Naive thymus-derived CD8-positive, alpha-beta T cell (primary cell): Measurements from ENCODE around the gene CFAP54. TPM values are rescaled to one million over a fixed set of nuclear protein-coding genes. Genes with fewer than 3 reads are reported as not detected.
A peak's percentile ranks its signal among the peaks of the same experiment; 100 is the strongest.

ENCODE experiments used
- ATAC-seq, 2 donors: fragments of 150-1000 bp; cut with Tn5 transposase in 1 of 2; sonication (Bioruptor Pico), chemical (Tn5 transposase) in 1 of 2; 1 replicate in 1 of 2; 2 replicates in 1 of 2; pipeline ENCODE4 v1.10.0; 2021; ENCODE audit warnings: mild to moderate bottlenecking in 2 of 2, moderate library complexity in 2 of 2
- POLR2A ChIA-PET: fragments of 350-600 bp; sonication (Branson Sonifier 250); formaldehyde crosslinking; loops from one replicate; lab custom pipeline; 2021; ENCODE audit warnings: antibody characterized with exemption; lab: Charles Lee
- DNase-seq, 10 donors: peaks; one replicate each; pipeline versions ENCODE4 v3.0.0 to v3.0.0-alpha.2; 2020 to 2022
- H3K27ac Mint-ChIP-seq, 10 donors: one replicate each; pipeline ENCODE4 v1.8.0; 2020 to 2022; ENCODE audit warnings: mild to moderate bottlenecking in 10 of 10, mixed read lengths in 10 of 10, moderate library complexity in 4 of 10, inconsistent platforms in 1 of 10
- H3K27me3 Mint-ChIP-seq, 5 donors: one replicate each; pipeline ENCODE4 v1.8.0; 2021 to 2022; ENCODE audit warnings: mixed read lengths in 5 of 5
- H3K36me3 Mint-ChIP-seq, 3 donors: one replicate each; pipeline ENCODE4 v1.8.0; 2020 to 2022; ENCODE audit warnings: mixed read lengths in 3 of 3, mild to moderate bottlenecking in 2 of 3, inconsistent platforms in 1 of 3
- H3K4me1 Mint-ChIP-seq, 4 donors: one replicate each; pipeline ENCODE4 v1.8.0; 2021 to 2022; ENCODE audit warnings: mixed read lengths in 4 of 4
- H3K4me3 Mint-ChIP-seq, 10 donors: one replicate each; pipeline ENCODE4 v1.8.0; 2020 to 2022; ENCODE audit warnings: mild to moderate bottlenecking in 10 of 10, mixed read lengths in 10 of 10, moderate library complexity in 6 of 10, inconsistent platforms in 1 of 10
- H3K9me3 Mint-ChIP-seq, 9 donors: one replicate each; pipeline ENCODE4 v1.8.0; 2020 to 2022; ENCODE audit warnings: mixed read lengths in 9 of 9, mild to moderate bottlenecking in 3 of 9, inconsistent platforms in 1 of 9, moderate library complexity in 1 of 9
- polyA plus RNA-seq, 3 donors: library from polyadenylated mRNA; unstranded; fragments of 300-500 nt; fragmentation: Illumina TruSeq; gene quantifications; one replicate each; pipeline ENCODE4 v1.2.3, GENCODE V29; 2021
- total RNA-seq, 8 experiments: library from RNA in 2 of 8; stranded (reverse) in 2 of 8; gene quantifications; one replicate each; pipeline ENCODE4 v1.2.3 and lab custom pipeline; 2021 to 2026

The CFAP54 gene
- total and polyA plus RNA-seq, 5 experiments from 2014 or later: 0.49 to 0.82 TPM; not detected in 3

DNA sequence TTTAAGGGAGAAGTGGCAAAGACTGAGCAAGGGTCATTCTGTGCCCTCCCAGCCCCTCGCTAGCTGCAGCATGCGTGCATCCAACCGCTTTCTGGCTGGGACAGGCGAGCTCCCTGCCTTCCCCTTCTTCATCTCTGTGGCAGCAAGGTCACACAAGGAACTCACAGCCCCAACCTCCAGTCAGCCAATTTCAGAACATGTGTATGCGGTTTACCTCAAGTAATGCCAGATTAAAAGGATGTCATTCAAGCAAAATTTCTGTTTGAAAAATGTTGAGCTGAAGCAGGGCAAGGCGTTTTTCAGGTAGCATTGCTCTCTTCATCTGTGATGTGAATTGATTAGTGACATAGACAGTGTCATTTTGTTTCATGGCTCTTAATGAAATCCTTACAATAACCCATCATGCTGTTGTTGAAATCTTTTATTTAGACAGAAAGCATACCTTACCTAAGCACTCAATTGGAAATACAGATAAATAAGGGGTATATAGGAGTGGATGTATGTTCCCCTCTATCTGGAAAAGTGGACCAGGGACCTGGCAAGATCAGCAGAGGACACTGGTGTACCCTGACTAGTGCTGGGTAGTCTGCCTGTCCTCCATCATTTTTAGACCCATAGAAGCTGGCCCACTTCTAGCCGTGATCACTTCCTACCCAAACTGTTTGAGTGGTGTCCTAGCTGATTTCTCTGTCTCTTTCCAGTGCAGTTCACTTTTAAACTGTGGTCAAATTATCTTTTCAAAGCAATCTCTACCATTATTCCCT is 334.9 kb downstream of the CFAP54 start:
- Mint-ChIP-seq H3K4me1 (no peaks in the 10 kb centered on the region), H3K27me3 (peaks cover 0 to 12% (median 2%) of the 10 kb centered on the region in 5 donors), H3K9me3 (peaks cover 0 to 10% (median 2%) of the 10 kb centered on the region in 9 donors), H3K4me3 (no peak overlapping the region), H3K27ac (no peak overlapping the region), H3K36me3 (peaks cover 0 to 6% (median 4%) of the 10 kb centered on the region in 3 donors)
- POLR2A ChIA-PET: no interaction called here
- peak in 1 of 2 donors; percentile 47 for ATAC-seq
- DNase-seq: peak in 1 of 10 donors; percentile 6

DNA sequence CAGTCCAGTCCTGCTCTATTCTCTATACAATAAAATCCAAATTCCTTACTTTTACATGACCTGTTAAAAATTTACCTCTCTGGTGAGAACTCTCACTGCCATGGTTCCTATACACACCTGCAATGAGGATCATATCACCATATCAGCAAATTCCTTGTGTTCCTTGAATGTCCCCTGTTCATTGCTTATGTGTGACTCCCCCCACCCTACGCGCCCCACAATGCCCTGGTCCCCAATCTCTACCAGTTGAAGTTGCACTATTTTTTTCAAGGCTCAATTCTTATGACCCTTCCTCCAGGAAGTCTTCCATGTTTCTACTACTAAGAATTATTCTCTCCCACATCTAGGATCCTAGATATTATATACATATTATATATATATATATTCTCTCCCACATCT is 335.5 kb downstream of the CFAP54 start:
- no peak overlapping the region for H3K27ac Mint-ChIP-seq
- H3K4me1 Mint-ChIP-seq: no peaks in the 10 kb centered on the region
- POLR2A ChIA-PET: no interaction called here
- peaks cover 0 to 2% (median under 1%) of the 10 kb centered on the region in 3 donors for H3K36me3 Mint-ChIP-seq
- peaks cover 0 to 4% (median 0%) of the 10 kb centered on the region in 9 donors for H3K9me3 Mint-ChIP-seq
- DNase-seq (no peak), ATAC-seq (no peak)
- H3K27me3 Mint-ChIP-seq: peaks cover 0 to 7% (median under 1%) of the 10 kb centered on the region in 5 donors
- no peak overlapping the region for H3K4me3 Mint-ChIP-seq

DNA sequence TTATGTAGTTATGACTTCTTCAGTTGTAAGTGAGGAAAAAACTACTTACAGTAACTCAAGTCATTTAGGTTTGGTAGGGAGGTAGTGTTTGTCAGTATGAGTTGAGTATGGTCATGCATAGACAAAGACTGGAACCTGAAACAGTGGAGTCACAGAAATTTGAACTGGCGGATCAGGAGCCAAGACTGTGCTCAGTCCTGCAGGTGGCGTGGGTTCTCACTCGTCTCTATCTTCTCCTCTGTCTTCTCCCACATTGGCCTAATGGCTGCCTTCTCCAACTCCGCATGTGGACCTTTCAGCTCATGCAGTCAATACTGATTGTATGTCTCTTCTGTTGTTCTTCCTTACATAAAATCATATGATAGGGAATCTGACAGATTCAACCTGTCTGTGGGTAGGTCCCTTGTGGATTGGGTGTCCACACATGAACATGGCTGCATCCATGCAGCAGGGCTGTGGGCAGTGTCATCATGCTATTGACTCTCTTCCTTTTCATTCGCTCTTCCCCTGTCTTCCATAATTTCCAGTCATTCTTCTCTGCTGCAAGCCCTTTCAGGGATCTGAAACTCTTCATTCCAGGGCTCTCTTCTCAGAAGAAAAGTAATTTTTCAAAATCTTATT is 338.9 kb downstream of the CFAP54 start:
- no peak for DNase-seq
- peak in 1 of 2 donors; percentile 35 for ATAC-seq

DNA sequence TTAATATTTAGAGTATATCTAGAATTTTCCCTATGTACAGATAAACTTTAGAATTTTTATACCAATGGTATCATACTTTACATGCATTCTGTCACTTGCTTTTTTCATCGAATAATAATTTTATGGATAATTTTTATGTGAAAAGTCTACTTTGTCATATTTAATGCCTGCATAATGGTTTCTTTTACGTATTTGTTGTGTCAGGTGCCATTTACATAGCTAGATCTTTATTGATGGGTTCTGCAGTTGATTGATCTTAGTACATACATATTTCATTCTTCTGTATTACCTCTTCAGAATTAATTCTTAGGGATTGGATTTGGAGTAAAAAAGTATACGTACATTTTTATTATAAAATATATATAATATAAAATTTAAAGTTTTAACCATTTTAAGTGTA is 340.0 kb downstream of the CFAP54 start:
- ATAC-seq (no peak), DNase-seq (no peak)
- Mint-ChIP-seq H3K4me3 (no peak overlapping the region), H3K4me1 (peaks cover 0 to 2% (median 0%) of the 10 kb centered on the region in 4 donors), H3K36me3 (no peaks in the 10 kb centered on the region), H3K9me3 (no peaks in the 10 kb centered on the region), H3K27ac (no peak overlapping the region), H3K27me3 (peaks cover 0 to 4% (median 2%) of the 10 kb centered on the region in 5 donors)
- POLR2A ChIA-PET: no interaction called here

More for the DNA sequence above, 338.9 kb downstream of the CFAP54 start:
- no peaks in the 10 kb centered on the region for H3K4me1 Mint-ChIP-seq
- no peaks in the 10 kb centered on the region for H3K9me3 Mint-ChIP-seq
- no peak overlapping the region for H3K4me3 Mint-ChIP-seq
- H3K27ac Mint-ChIP-seq: no peak overlapping the region
- no peaks in the 10 kb centered on the region for H3K36me3 Mint-ChIP-seq
- no peaks in the 10 kb centered on the region for H3K27me3 Mint-ChIP-seq
- POLR2A ChIA-PET: no interaction called here

DNA sequence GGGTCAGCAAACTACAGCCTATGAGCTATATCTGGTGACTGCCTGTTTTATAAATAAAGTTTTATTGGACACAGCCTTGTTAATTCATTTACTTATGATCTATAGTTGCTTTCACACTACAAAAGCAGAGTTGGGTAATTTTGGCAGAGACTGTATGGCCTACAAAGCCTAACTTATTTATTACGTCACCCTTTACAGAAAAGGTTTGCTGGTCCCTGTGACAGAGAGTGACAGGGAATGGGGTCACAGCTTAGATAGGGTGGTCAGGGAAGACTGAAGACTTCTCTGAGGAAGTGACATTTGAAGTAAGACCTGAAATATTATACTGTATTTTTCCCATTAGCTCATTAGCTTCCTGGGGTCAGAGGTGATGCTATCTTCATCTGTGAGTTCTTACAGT is 342.0 kb downstream of the CFAP54 start:
- peaks cover 0 to 8% (median 4%) of the 10 kb centered on the region in 5 donors for H3K27me3 Mint-ChIP-seq
- no peaks in the 10 kb centered on the region for H3K36me3 Mint-ChIP-seq
- H3K27ac Mint-ChIP-seq: no peak overlapping the region
- POLR2A ChIA-PET: no interaction called here
- peaks cover 0 to 1% (median 0%) of the 10 kb centered on the region in 9 donors for H3K9me3 Mint-ChIP-seq
- H3K4me1 Mint-ChIP-seq: peaks cover 0 to 2% (median 0%) of the 10 kb centered on the region in 4 donors
- DNase-seq: no peak
- no peak for ATAC-seq
- no peak overlapping the region for H3K4me3 Mint-ChIP-seq

DNA sequence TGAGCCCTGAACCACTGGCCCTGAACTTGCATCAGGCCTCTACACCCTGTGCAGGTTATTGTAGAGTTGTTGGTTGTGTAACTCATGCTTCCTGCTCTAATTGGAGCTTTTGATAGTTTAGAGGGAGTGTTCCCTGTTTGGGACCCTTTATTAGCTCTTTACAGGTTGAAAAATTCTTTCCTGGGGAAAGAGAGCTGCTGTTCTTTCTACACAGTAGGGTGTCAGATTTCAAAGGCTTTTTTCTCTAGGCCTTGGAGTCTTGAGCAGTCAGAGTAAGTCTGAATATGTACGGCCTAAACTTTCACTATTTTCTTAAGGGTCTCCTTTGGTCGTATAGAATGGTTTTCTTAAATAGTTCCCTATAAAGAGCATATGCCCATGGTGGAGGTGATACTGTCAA is 356.9 kb downstream of the CFAP54 start:
- POLR2A ChIA-PET: no interaction called here
- no peak for DNase-seq
- H3K27me3 Mint-ChIP-seq: peaks cover 5 to 16% (median 10%) of the 10 kb centered on the region in 5 donors
- H3K27ac Mint-ChIP-seq: no peak overlapping the region
- H3K36me3 Mint-ChIP-seq: no peaks in the 10 kb centered on the region
- H3K4me3 Mint-ChIP-seq: no peak overlapping the region
- H3K9me3 Mint-ChIP-seq: no peaks in the 10 kb centered on the region
- H3K4me1 Mint-ChIP-seq: no peaks in the 10 kb centered on the region
- ATAC-seq: no peak

DNA sequence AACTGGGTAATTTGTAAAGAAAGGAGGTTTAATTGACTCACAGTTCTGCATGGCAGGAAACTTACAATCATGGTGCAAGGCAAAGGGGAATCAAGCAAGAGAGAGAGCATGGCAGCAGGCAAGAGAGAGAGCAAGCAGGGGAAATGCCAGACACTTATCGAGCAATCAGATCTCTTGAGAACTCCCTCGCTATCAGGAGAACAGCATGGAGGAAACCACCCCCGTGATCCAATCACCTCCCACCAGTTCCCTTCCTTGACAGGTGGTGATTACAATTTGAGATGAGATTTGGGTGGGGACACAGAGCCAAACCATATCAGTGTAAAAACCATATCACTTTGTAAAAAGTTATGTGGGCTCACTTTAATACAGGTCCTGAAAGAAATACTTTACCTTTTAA is 361.3 kb downstream of the CFAP54 start:
- H3K27ac Mint-ChIP-seq: no peak overlapping the region

DNA sequence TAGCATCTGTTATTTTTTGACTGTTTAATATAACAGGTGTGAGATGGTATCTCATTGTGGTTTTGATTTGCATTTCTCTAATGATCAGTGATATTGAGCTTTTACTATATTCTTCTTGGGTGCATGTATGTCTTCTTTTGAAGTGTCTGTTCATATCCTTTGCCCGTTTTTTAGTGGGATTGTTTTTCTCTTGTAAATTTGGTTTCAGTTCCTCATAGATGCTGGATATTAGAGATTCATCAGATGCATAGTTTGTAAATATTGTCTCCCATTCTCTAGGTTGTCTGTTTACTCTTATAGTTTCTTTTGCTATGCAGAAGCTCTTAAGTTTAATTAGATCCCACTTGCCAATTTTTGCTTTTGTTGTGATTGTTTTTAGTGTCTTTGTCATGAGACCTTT is 368.8 kb downstream of the CFAP54 start:
- H3K27me3 Mint-ChIP-seq: peaks cover 8 to 23% (median 15%) of the 10 kb centered on the region in 5 donors
- H3K4me3 Mint-ChIP-seq: no peak overlapping the region
- no peaks in the 10 kb centered on the region for H3K4me1 Mint-ChIP-seq
- H3K9me3 Mint-ChIP-seq: peaks cover 0 to 24% (median 8%) of the 10 kb centered on the region in 9 donors
- no peak overlapping the region for H3K27ac Mint-ChIP-seq
- DNase-seq (no peak), ATAC-seq (no peak)
- H3K36me3 Mint-ChIP-seq: peaks cover 0 to 15% (median 0%) of the 10 kb centered on the region in 3 donors
- POLR2A ChIA-PET: no interaction called here

More for the DNA sequence above, 361.3 kb downstream of the CFAP54 start:
- Mint-ChIP-seq H3K4me3 (no peak overlapping the region), H3K4me1 (no peaks in the 10 kb centered on the region), H3K27me3 (peaks cover 5 to 15% (median 9%) of the 10 kb centered on the region in 5 donors), H3K9me3 (peaks cover 0 to 5% (median 0%) of the 10 kb centered on the region in 9 donors), H3K36me3 (no peaks in the 10 kb centered on the region)
- ATAC-seq: no peak
- POLR2A ChIA-PET: no interaction called here
- no peak for DNase-seq

DNA sequence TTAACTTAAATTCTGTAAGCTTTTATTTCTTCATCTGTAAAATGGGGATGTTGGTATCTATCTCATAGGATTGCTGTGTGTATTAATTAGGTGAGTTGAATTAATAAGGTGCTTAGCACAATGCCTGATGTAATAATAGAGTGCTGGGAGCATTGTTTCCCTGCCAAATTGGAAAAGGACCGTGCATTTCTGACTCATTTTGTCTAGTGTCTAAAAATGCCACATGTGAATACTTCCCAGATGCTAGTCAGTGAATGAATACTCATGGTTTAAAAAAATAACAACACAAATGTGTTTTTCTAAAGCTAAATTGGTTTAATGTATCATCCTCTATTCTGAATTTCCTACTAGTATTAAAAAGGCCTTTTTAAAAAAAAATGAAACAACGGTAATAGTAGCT is 372.3 kb downstream of the CFAP54 start:
- no peak for DNase-seq
- peaks cover 0 to 10% (median 0%) of the 10 kb centered on the region in 3 donors for H3K36me3 Mint-ChIP-seq
- ATAC-seq: no peak
- H3K27ac Mint-ChIP-seq: no peak overlapping the region
- H3K9me3 Mint-ChIP-seq: peaks cover 0 to 15% (median 6%) of the 10 kb centered on the region in 9 donors
- H3K4me1 Mint-ChIP-seq: no peaks in the 10 kb centered on the region
- no peak overlapping the region for H3K4me3 Mint-ChIP-seq
- POLR2A ChIA-PET: no interaction called here
- peaks cover 10 to 29% (median 20%) of the 10 kb centered on the region in 5 donors for H3K27me3 Mint-ChIP-seq

DNA sequence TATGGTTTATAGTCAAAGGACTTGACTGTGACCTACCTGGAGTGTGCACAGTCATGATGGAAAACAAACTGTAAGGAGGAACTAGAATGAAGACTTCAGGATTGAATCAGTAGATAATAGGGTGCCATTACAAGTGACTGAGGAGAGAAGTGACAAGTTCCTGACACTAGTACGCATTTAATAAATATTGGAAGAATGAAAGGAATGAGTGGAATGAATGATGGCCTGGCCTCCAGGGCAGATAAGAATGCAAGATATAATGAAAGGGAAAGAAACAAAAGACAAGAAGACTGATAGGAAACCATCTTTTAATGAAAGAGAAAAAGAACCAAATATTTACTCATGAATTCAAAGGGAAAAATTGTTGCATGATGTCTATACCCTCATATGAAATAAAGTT is 372.9 kb downstream of the CFAP54 start:
- DNase-seq: no peak
- Mint-ChIP-seq H3K27me3 (peaks cover 10 to 32% (median 17%) of the 10 kb centered on the region in 5 donors), H3K27ac (no peak overlapping the region), H3K4me3 (no peak overlapping the region), H3K9me3 (peaks cover 0 to 11% (median 4%) of the 10 kb centered on the region in 9 donors), H3K36me3 (peaks cover 0 to 6% (median 0%) of the 10 kb centered on the region in 3 donors), H3K4me1 (no peaks in the 10 kb centered on the region)
- POLR2A ChIA-PET: no interaction called here
- no peak for ATAC-seq

DNA sequence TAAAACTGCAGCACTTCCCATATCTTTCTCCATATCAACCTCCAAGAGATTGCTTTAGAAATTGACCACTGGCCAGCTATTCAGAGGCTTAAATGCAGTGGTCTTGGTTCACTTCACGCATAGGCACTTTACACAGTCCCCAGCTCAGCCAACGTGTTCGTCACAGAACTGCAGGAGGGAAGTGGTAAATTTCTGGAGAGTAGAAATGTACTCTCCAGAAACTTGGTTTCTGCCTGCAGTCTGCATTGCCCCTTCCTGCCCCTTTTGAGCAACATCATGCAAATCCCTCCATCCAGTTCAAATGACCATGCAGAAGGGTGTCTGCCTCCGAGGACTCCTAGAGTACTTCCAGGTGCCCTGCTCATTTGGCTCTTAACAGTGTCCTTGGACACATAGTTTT is 375.0 kb downstream of the CFAP54 start:
- DNase-seq (no peak), ATAC-seq (no peak)
- no peaks in the 10 kb centered on the region for H3K9me3 Mint-ChIP-seq
- POLR2A ChIA-PET: no interaction called here
- H3K27ac Mint-ChIP-seq: no peak overlapping the region
- H3K36me3 Mint-ChIP-seq: no peaks in the 10 kb centered on the region
- peaks cover 10 to 40% (median 11%) of the 10 kb centered on the region in 5 donors for H3K27me3 Mint-ChIP-seq
- no peak overlapping the region for H3K4me3 Mint-ChIP-seq
- no peaks in the 10 kb centered on the region for H3K4me1 Mint-ChIP-seq

DNA sequence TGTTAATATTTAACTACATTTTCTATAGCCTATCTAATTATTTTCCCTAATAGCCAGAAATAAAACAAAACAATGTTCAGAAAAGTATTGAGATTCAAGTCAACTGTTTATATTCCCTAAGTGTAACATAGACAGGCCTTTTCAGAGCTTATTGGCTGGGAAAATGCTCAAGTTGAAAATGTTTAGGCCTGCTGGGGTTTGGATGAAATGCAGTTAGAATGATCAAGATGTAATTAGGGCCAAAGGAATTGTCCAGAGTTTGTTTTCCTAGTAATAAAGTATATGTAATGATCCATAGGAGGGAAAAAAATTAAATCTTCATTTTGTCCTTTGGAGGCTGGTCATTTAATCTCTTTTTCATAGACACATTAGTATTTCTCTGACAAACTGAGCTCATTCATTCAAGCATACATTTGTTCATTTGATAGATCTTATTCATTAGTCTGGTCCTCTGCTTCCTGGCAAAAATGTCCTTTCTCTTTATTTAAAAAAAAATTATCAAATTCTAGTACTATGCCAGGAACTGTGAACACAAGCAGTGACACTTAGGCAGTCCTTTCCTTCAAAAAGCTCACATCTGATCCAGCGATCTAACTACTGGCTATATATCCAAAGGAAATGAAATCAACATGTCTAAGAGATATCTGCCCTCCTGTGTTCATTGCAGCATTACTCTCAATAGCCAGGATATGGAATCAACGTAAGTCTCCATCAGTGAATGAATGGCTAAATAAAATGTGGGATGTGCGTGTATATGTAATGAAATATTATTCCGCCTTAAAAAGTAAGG is 377.6 kb downstream of the CFAP54 start:
- no peaks in the 10 kb centered on the region for H3K36me3 Mint-ChIP-seq
- H3K27me3 Mint-ChIP-seq: peaks cover 9 to 31% (median 10%) of the 10 kb centered on the region in 5 donors
- H3K4me3 Mint-ChIP-seq: no peak overlapping the region
- ATAC-seq (no peak), DNase-seq (no peak)
- H3K4me1 Mint-ChIP-seq: no peaks in the 10 kb centered on the region
- peaks cover 0 to 6% (median 0%) of the 10 kb centered on the region in 9 donors for H3K9me3 Mint-ChIP-seq
- no peak overlapping the region for H3K27ac Mint-ChIP-seq
- POLR2A ChIA-PET: no interaction called here
